ENCODE measurements around the gene CNTN5. TPM values are rescaled to one million over a fixed set of nuclear protein-coding genes. Genes with fewer than 3 reads are reported as not detected.
"Not testable (repeated sequence)": the region's sequence is repeated elsewhere in the genome, so short reads cannot be mapped to it uniquely, and the experiment has no call there.

Gene CNTN5
- total RNA-seq, 2 donors from 2014 or later = not detected

DNA sequence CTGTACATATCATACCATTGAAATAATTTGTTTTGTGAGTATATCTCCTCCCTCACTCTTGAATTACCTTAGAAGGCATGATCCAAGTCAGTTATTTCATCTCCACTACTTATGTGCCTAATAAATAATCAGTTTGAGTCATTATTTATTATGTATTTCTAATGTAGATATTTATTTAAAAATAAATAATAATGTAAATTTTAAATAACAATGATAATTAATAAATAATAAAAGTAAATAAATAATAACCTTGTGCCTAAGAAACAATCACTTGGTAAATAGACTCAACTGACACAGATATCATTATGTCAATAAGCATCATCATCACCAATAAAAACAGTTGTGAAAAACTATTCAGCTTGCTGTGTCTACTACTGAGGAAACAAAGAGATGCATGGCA is 213.8 kb downstream of the CNTN5 start:
- no peaks in the 10 kb centered on the region for H3K36me3 Mint-ChIP-seq
- DNase-seq (ENCODE audit: low spot score in 2 of 2) (no peak), ATAC-seq (no peak)
- H3K27ac Mint-ChIP-seq = no peak overlapping the region
- H3K9me3 Mint-ChIP-seq = peaks cover 10 to 21% of the 10 kb centered on the region in 2 donors

DNA sequence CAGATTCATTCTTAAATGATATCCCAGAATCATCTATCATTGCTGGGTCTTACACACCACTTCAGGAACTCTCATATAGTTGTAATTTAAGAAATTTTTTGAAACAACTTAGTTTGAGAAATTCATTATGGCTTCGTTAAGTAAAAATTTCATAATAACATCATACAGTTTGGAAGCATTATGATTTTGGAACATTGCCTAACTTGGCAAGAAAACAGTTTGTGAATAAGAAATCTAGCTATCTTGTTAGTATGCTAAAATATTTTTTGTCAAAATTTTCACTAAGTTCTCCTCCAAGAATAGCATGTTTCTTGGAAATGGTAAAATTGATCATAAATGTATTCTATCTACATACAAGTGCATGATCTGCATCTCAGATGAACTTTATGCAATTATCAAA is 217.7 kb downstream of the CNTN5 start:
- DNase-seq (ENCODE audit: low spot score in 2 of 2) = no peak
- Mint-ChIP-seq H3K9me3 (peaks cover 10 to 13% of the 10 kb centered on the region in 2 donors), H3K36me3 (no peaks in the 10 kb centered on the region), H3K27ac (no peak overlapping the region)
- ATAC-seq = no peak

DNA sequence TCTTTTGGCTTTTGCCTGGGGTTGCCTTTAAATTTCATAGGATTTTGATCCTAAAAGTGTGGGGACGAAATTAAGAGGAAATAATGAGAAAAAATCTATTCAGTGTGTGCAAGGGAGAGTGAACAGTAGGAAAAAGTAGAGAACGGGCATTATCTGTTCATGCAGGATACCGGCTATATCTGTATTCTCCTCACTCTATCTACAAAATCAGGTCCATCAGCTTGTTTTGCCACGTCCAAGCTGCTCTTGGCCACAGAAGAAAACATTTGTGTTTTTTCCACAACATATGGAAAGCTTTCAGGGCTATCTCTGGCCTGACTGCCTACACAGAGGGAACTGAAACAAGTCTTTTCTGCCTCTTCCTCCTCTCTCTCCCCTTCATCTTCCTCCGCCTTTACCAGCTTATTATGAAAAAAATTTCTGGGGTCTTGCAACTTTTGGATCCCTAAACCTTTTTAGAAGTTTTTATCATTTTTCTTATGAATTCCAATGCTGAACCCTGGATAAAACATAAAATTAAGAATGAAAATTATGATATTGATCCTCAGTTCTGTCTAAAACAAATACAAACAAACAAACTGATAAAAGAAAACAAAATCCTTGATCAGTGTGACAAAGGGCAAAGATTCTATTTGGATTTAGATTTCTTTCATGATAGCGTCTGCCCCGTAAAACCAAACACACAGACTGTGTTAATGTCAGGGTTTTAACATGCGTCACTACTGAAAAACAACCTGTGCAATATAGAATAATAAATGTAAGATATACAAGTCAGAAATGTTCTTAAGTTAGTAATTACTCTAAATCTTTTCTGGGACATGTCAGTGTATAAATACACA is 219.7 kb downstream of the CNTN5 start:
- Mint-ChIP-seq H3K9me3 (peaks cover 4 to 5% of the 10 kb centered on the region in 2 donors), H3K36me3 (no peaks in the 10 kb centered on the region), H3K27ac (no peak overlapping the region)
- DNase-seq (ENCODE audit: low spot score in 2 of 2) = no peak
- ATAC-seq = no peak

DNA sequence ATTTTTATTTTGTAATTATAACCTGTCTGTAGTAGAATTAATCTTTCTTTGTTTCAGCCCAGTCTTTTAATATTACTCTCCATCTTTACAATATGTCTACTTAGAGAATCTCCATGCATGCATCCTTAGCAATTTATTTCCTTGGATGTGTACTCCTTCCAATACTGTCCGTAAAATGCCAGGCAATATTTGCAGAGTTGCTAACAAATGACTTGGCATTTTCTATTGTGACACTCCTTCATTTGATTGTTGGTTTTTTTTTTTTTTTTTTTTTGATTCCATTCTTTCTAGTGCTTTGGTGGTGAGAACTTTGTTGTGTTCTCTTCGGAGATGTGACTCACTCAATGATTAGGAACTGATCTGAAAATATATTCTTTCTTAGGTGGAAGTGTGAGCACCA is 220.3 kb downstream of the CNTN5 start:
- no peak for DNase-seq (ENCODE audit: low spot score in 2 of 2)
- ATAC-seq = no peak
- no peaks in the 10 kb centered on the region for H3K36me3 Mint-ChIP-seq
- H3K27ac Mint-ChIP-seq = no peak overlapping the region
- peaks cover 4 to 5% of the 10 kb centered on the region in 2 donors for H3K9me3 Mint-ChIP-seq

DNA sequence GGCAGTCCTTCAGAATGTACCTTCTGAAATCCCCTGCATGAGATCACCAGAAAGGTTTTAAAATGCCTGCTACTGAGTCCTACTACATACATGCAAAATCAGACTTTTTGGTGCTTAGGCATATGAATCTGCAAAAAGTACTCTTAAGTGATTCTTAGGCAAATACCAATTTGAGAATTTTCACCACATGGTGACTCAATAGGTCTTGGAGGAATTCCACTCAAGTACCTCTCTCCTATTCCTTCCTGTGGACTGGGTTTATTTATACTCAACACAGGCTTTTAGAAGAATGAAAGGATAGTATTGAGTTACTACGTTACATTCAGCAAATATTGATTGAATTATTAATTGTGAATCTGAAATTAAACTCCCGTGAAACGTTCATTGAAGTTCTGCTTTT is 223.9 kb downstream of the CNTN5 start:
- ATAC-seq = no peak
- no peak for DNase-seq (ENCODE audit: low spot score in 2 of 2)
- Mint-ChIP-seq H3K36me3 (no peaks in the 10 kb centered on the region), H3K9me3 (peaks cover 5 to 8% of the 10 kb centered on the region in 2 donors), H3K27ac (no peak overlapping the region)

DNA sequence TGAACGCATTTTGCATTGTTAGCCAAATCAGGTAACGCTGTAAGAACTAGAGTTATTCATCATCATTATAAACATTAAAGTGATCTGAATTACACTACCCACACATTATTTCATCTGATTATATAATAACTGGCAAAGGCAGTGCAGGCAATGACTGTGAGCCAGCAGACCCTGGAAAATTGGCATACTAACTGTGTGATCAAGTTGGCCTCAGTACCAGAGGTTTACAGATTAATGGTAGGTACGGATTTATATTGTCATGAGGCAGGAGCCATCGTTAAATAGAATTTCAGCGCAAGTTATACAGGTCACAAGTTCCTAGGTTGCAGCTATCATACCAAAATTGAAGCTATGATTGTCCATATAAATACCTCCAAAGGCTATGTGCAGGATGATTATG is 225.4 kb downstream of the CNTN5 start:
- ATAC-seq (no peak), DNase-seq (ENCODE audit: low spot score in 2 of 2) (no peak)
- Mint-ChIP-seq H3K9me3 (peaks cover 5 to 8% of the 10 kb centered on the region in 2 donors), H3K36me3 (no peaks in the 10 kb centered on the region), H3K27ac (no peak overlapping the region)

DNA sequence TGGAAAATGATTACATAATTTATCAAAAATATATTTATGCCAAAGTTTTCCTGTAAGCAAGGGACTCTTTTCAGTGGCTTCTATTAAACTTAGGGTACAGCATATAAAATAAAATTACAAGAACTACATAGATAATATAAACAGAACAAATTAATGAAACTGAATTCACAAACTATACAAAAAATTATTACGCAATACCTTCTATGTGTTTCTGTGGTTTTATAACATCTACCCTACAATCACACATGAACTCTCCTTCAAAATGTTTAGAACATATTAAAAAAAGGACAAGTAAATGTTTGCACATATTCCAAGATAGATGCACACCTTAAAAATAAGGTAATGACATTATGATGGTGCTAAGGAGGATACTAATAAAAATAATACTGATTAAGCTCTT is 235.9 kb downstream of the CNTN5 start:
- H3K9me3 Mint-ChIP-seq = peaks cover 4 to 7% of the 10 kb centered on the region in 2 donors
- no peaks in the 10 kb centered on the region for H3K36me3 Mint-ChIP-seq
- DNase-seq (ENCODE audit: low spot score in 2 of 2) = no peak
- no peak overlapping the region for H3K27ac Mint-ChIP-seq
- ATAC-seq = no peak

DNA sequence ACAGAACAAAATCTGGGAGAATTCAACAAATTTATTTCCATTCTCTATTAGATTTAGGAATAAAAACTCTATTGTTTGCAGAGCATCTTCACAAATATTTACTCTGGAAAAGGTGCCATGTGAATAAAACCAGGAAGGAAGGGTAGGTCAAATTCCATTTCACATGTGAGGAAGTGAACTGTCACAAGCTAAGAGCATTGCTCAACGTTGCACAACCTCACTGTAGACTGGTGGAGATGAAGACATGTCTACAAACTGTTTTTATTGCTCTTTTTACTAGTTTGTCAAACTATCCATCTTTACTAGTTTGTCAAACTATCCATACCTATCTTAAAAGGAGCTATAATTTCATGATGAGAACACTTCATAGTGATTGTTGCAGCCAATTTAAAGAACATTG is 236.4 kb downstream of the CNTN5 start:
- ATAC-seq (no peak), DNase-seq (ENCODE audit: low spot score in 2 of 2) (no peak)
- H3K36me3 Mint-ChIP-seq = no peaks in the 10 kb centered on the region
- no peak overlapping the region for H3K27ac Mint-ChIP-seq
- peaks cover under 1 to 4% of the 10 kb centered on the region in 2 donors for H3K9me3 Mint-ChIP-seq

DNA sequence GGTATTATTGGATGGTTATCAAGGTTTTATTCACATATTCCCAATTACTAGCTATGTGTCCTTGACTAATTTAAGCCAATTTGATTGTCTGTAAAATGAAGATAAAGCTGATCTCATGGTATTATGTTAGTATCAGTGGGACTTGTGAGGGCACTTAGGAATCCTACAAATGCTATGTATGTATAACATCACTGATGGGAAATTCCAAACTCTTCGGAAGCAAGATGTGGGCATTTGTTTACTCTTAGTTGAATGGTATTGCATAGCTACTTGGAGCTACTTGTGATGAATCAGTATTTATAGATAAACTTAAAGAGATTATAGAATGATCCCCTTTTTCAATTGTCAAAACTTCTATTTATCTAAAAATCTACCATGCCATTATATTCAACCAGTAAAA is 239.9 kb downstream of the CNTN5 start:
- no peak for DNase-seq (ENCODE audit: low spot score in 2 of 2)
- Mint-ChIP-seq H3K27ac (no peak overlapping the region), H3K36me3 (no peaks in the 10 kb centered on the region), H3K9me3 (peaks cover 1 to 4% of the 10 kb centered on the region in 2 donors)
- ATAC-seq = no peak

DNA sequence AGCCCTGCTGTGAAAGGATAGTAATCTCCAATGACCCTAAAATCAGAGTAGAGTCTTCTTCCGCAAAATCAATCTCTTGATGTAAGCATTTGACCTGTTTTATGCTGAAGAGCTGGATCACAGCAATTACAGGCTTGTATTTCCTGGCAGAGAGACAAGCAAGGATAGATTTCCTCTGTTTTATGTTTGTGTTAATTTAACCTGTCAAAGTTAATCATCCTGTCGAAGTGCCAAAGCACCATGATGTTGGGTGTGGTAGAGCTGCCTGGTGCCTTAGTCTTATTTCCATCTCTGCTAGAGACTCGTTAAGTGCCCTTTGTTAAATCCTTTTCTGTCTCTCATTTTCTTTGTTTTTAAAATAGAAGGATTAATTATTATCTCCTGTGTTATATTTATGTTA is 248.1 kb downstream of the CNTN5 start:
- no peak for DNase-seq (ENCODE audit: low spot score in 2 of 2)
- ATAC-seq = no peak
- H3K36me3 Mint-ChIP-seq = no peaks in the 10 kb centered on the region

DNA sequence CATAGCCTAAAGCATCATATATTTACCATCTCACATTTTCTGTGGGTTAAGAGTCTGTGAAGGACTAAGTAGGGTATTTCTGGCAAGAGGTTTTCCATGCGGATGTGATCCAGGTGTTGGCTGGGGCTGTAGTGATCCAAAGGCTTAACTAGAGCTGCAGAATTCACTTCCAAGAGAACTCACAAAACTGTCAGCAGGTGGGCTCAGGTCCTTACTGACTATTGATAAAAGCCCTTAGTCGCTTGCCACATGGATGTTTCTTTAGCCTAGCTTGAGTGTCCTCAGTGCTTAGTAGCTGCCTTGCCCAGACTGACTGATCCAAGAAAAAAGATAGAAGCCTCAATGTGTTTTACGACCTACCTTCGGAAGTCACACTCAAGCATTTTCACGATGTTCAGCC is 250.8 kb downstream of the CNTN5 start:
- ATAC-seq (no peak), DNase-seq (ENCODE audit: low spot score in 2 of 2) (no peak)
- no peaks in the 10 kb centered on the region for H3K9me3 Mint-ChIP-seq
- no peak overlapping the region for H3K27ac Mint-ChIP-seq
- H3K36me3 Mint-ChIP-seq = no peaks in the 10 kb centered on the region

More for the DNA sequence above, 248.1 kb downstream of the CNTN5 start:
- Mint-ChIP-seq H3K27ac (no peak overlapping the region), H3K9me3 (peaks cover 3 to 4% of the 10 kb centered on the region in 2 donors)

DNA sequence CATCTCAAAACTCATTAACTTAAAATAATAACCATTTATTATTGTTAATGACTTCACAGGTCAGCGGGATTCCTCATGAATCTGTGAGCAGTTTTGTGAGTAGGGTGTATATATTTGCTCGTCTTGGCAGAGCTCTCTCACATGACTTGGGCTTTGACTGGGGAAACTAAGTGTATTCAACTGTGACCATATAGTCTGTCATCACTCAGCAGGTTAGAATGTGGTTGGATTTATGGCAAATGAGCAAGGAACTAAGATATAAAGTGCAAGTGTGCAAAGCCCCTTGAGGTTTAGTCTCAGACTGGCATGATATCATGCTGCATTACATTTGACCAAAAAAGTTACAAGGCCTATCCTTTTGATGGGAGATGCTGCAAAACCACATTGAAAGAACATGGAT is 254.8 kb downstream of the CNTN5 start:
- Mint-ChIP-seq H3K9me3 (no peaks in the 10 kb centered on the region), H3K27ac (no peak overlapping the region), H3K36me3 (no peaks in the 10 kb centered on the region)
- DNase-seq (ENCODE audit: low spot score in 2 of 2) (no peak), ATAC-seq (no peak)

DNA sequence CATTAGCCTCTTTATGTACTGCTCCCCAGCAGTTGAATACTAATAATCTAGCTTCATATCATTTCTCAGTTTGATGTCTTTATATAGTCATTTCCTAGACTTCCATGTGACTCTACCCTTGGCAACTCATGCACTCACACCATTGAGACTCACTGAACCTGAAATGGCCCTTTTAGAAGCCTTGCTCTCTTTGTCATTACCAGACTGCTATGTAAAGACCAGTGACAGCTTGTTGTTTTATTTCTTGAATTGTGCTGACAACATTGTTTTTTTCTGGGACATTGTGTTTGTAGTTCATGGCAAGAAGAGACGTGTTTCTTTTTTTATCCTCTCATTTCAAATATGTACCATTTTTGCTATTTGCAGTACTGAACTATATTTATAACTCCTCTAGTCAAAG is 256.5 kb downstream of the CNTN5 start:
- no peak for DNase-seq (ENCODE audit: low spot score in 2 of 2)
- Mint-ChIP-seq H3K9me3 (peaks cover 2 to 3% of the 10 kb centered on the region in 2 donors), H3K36me3 (no peaks in the 10 kb centered on the region), H3K27ac (no peak overlapping the region)
- no peak for ATAC-seq

DNA sequence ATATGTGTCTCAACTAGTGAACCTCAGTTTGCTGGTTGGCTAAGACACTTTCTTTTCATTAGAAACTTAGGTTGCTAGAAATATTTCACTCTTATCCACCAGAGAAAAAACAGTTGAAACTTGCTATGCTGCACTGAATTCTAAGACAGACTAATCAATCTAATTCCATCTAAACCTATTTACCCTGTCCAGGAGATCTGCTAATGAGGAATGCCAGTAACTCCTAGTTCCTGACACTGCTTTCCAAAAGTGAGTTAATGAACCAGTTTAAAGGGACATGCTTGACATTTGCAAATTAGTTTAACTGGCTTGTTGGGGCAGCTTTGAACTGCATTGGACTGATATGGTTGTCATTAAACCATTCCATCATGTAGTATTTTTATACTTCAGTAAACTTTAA is 258.5 kb downstream of the CNTN5 start:
- no peak for DNase-seq (ENCODE audit: low spot score in 2 of 2)
- ATAC-seq = no peak
- Mint-ChIP-seq H3K27ac (no peak overlapping the region), H3K9me3 (peaks cover 3 to 5% of the 10 kb centered on the region in 2 donors), H3K36me3 (no peaks in the 10 kb centered on the region)

DNA sequence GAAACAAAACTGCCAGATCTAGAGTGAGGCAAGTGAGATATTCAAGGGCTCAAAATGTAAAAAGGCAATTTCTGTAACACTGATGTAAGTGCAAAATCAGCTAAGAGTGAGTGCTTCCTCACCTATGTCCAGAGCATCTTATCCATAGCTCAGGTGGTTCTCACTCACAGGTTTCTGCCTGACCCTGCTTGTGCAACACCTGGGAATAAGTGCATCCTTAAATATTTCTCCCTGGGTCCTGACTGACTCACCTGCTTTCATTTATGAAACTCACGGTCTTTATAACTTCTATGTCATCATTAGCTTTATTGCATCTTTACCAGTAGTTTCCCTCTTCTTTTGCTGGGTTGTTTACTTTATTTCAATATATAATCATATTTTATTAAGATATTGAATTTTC is 260.6 kb downstream of the CNTN5 start:
- no peak for ATAC-seq
- DNase-seq (ENCODE audit: low spot score in 2 of 2) = no peak
- no peaks in the 10 kb centered on the region for H3K36me3 Mint-ChIP-seq
- peaks cover 3 to 10% of the 10 kb centered on the region in 2 donors for H3K9me3 Mint-ChIP-seq
- no peak overlapping the region for H3K27ac Mint-ChIP-seq

DNA sequence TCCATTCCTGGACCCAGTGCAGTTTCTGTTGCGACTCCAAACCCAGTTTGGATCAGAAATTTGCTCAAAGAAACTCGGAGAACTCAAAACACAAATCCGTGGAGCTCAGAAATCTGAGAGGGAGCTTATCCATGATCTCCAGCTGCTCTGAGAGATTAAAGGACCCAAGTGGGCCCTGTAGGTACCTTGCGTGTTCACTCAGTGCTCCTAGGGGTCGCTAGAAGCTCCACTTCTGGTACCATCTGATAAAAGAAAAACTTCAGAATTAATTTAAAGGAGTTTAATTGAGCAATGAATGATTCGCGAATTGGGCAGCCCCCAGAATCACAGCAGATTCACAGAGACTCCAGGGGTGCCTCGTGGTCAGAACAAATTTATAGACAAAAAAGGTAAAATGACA is 277.2 kb downstream of the CNTN5 start:
- not testable (repeated sequence) for DNase-seq (ENCODE audit: low spot score in 2 of 2); H3K36me3 Mint-ChIP-seq; ATAC-seq; H3K27ac Mint-ChIP-seq
- H3K9me3 Mint-ChIP-seq = peaks cover 11 to 21% of the 10 kb centered on the region in 2 donors

DNA sequence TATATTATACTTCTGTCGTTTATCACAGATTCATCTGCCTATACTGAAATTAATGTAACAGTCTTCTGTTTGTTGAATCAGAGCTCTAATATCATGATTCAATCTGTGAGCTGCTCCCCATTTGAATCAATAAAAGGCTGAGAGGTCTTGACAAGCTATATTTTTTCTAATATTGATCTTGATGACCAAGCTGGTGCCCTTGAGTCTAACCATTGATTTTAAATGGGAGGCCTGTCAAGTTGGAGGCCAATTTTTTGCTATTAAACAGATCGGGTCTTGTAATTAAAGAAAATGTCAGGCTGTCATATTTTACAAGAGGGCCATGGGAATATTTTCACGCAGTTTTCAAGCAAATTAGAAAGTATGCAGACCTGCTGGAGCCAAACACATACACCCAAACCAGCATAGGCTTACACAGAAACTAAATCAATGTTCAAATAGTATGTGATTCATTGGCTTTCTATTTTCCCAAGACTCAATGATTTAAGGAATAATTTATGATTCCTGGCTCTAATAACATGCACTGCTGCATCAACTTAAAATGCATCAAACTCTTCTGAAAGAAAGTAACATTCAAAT is 286.9 kb downstream of the CNTN5 start:
- no peak for DNase-seq (ENCODE audit: low spot score in 2 of 2)
- H3K27ac Mint-ChIP-seq = no peak overlapping the region
- peaks cover 4% of the 10 kb centered on the region in 2 donors for H3K9me3 Mint-ChIP-seq
- H3K36me3 Mint-ChIP-seq = no peaks in the 10 kb centered on the region
- ATAC-seq = no peak

DNA sequence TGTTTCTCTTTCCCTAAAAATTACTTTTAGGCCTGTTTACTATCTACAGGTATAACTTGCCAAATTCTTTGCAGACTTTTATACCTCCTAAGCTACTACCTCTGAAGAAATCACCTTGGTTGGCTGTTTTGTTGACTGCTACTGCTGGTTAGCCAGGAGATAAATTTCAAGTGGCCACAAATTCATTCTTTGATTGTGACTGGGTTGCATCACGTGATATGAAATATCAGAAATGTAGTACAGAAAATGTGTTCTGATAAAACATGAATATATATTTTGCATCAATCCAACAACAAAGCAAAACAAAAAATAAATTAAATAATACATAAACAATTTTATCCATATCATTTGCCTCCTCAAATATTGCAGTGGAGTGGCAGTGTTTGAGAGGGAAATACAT is 291.1 kb downstream of the CNTN5 start:
- Mint-ChIP-seq H3K27ac (no peak overlapping the region), H3K9me3 (peaks cover 9 to 17% of the 10 kb centered on the region in 2 donors), H3K36me3 (no peaks in the 10 kb centered on the region)
- no peak for DNase-seq (ENCODE audit: low spot score in 2 of 2)
- ATAC-seq = no peak
